Neural cell (in vitro differentiated cells): ENCODE measurements around the gene CALHM6. TPM values are rescaled to one million over a fixed set of nuclear protein-coding genes. Genes with fewer than 3 reads are reported as not detected.

Experiments used
- H2AFZ ChIP-seq: fragments of 200-600, 300-800 bp; sonication (generic), shearing (Covaris generic); 2 replicates; pipeline ENCODE4 v1.6.0; 2014; ENCODE audit warnings: low read depth, mild to moderate bottlenecking, antibody characterized with exemption, low read length, moderate library complexity
- H3F3A ChIP-seq: fragments of 200-600 bp; shearing (Covaris generic); 2 replicates; pipeline ENCODE4 v1.6.1; 2016; ENCODE audit warnings: mild to moderate bottlenecking, moderate library complexity, mixed read lengths, antibody characterized with exemption, low read length; ENCODE audit not compliant: insufficient read depth, poor library complexity, severe bottlenecking
- H3K27ac ChIP-seq: fragments of 200-600, 300-800 bp; sonication (generic), shearing (Covaris generic); 2 replicates; pipeline ENCODE4 v1.5.1; 2014; ENCODE audit warnings: mild to moderate bottlenecking, low read length, moderate library complexity
- H3K27me3 ChIP-seq: fragments of 300-800, 200-600 bp; sonication (generic), shearing (Covaris generic); 2 replicates; pipeline ENCODE4 v1.6.0; 2014; ENCODE audit warnings: mild to moderate bottlenecking, low read depth, low read length, moderate library complexity; ENCODE audit not compliant: insufficient read depth
- H3K36me3 ChIP-seq: fragments of 300-800, 200-600 bp; sonication (generic), shearing (Covaris generic); 2 replicates; pipeline ENCODE4 v1.5.1; 2014; ENCODE audit warnings: mild to moderate bottlenecking, antibody characterized with exemption, low read length, moderate library complexity; ENCODE audit not compliant: insufficient read depth
- H3K4me2 ChIP-seq: fragments of 300-800, 200-600 bp; sonication (generic), shearing (Covaris generic); 2 replicates; pipeline ENCODE4 v1.6.0; 2014; ENCODE audit warnings: mild to moderate bottlenecking, low read length
- H3K4me3 ChIP-seq: fragments of 300-800, 200-600 bp; sonication (generic), shearing (Covaris generic); 2 replicates; pipeline ENCODE4 v1.5.1; 2014; ENCODE audit warnings: mild to moderate bottlenecking, low read length, moderate library complexity
- H3K79me2 ChIP-seq: fragments of 200-600 bp; shearing (Covaris generic); replicated peaks from 2 replicates; pipeline ENCODE4 v1.6.0; 2014; ENCODE audit warnings: mild to moderate bottlenecking, low read length, moderate library complexity; ENCODE audit not compliant: insufficient read depth
- H3K9ac ChIP-seq: fragments of 300-800, 200-600 bp; sonication (generic), shearing (Covaris generic); 2 replicates; pipeline ENCODE4 v1.6.1; 2016; ENCODE audit warnings: mild to moderate bottlenecking, low read length, mixed read lengths
- H3K9me2 ChIP-seq: fragments of 200-600 bp; shearing (Covaris generic); 2 replicates; pipeline ENCODE4 v1.6.1; 2016; ENCODE audit warnings: mild to moderate bottlenecking, low read length, mixed read lengths; ENCODE audit not compliant: insufficient read depth
- H3K9me3 ChIP-seq: fragments of 200-600, 300-800 bp; sonication (generic), shearing (Covaris generic); 2 replicates; pipeline ENCODE4 v1.6.1; 2016; ENCODE audit warnings: mild to moderate bottlenecking, mixed run types, low read length, moderate library complexity, mixed read lengths
- H4K20me1 ChIP-seq: fragments of 200-600 bp; shearing (Covaris generic); 2 replicates; pipeline ENCODE4 v1.6.1; 2016; ENCODE audit warnings: mild to moderate bottlenecking, mixed run types; ENCODE audit not compliant: insufficient read depth
- EP300 ChIP-seq: fragments of 450-650 bp; conservative IDR thresholded peaks from 2 replicates; pipeline ENCODE4 v1.6.1; 2014; ENCODE audit warnings: antibody characterized with exemption, mild to moderate bottlenecking, moderate library complexity; ENCODE audit not compliant: poor library complexity, severe bottlenecking
- EZH2 ChIP-seq: fragments of 200-600, 300-800 bp; shearing (Covaris generic), sonication (generic); IDR thresholded peaks from 2 replicates; pipeline ENCODE4 v1.6.1; 2014; ENCODE audit warnings: antibody characterized with exemption, low read length, borderline replicate concordance, mild to moderate bottlenecking; ENCODE audit not compliant: insufficient read depth, poor library complexity, severe bottlenecking
- MXI1 ChIP-seq: fragments of 450-650 bp; conservative IDR thresholded peaks from 2 replicates; pipeline ENCODE4 v1.6.1; 2014; ENCODE audit warnings: antibody characterized with exemption, mild to moderate bottlenecking; ENCODE audit not compliant: poor library complexity, severe bottlenecking
- POLR2AphosphoS5 ChIP-seq: IDR thresholded peaks from 2 replicates; pipeline ENCODE4 v1.6.1; 2012
- RAD21 ChIP-seq: fragments of 450-650 bp; conservative IDR thresholded peaks from 2 replicates; pipeline ENCODE4 v1.6.1; 2014; ENCODE audit warnings: antibody characterized with exemption, mild to moderate bottlenecking, moderate library complexity
- REST ChIP-seq: IDR thresholded peaks from 2 replicates; pipeline ENCODE4 v1.6.1; 2012; ENCODE audit warnings: borderline replicate concordance
- SMC3 ChIP-seq: fragments of 450-650 bp; conservative IDR thresholded peaks from 2 replicates; pipeline ENCODE4 v1.6.1; 2014; ENCODE audit warnings: antibody characterized with exemption, mild to moderate bottlenecking, moderate library complexity; ENCODE audit not compliant: poor library complexity
- TAF1 ChIP-seq: IDR thresholded peaks from 2 replicates; pipeline ENCODE4 v1.6.1; 2012; ENCODE audit warnings: low read depth
- polyA plus RNA-seq: library from polyadenylated mRNA; depleted of rRNA; stranded (reverse); fragments of >200 nt; gene quantifications from 2 replicates; pipeline ENCODE4 v1.2.3, GENCODE V29; 2014
- TF ChIP-seq, protein P1 (sequence below): fragments of 450-650 bp; IDR thresholded peaks from 2 replicates; pipeline ENCODE4 v1.5.1; 2014; ENCODE audit warnings: antibody characterized with exemption, mild to moderate bottlenecking, moderate library complexity; ENCODE audit not compliant: poor library complexity, severe bottlenecking

The CALHM6 gene
- polyA plus RNA-seq, 1 donor from 2014 or later = 12.0 TPM

- no peaks in the 10 kb centered on the region for H4K20me1 ChIP-seq
- H3K4me3 ChIP-seq = no peak overlapping the region
- no peaks in the 10 kb centered on the region for H3K36me3 ChIP-seq
- no peak overlapping the region for H3K9ac ChIP-seq
- H3K79me2 ChIP-seq = no peaks in the 10 kb centered on the region
- H3K9me3 ChIP-seq = no peaks in the 10 kb centered on the region
- no peaks in the 10 kb centered on the region for H3F3A ChIP-seq
- H2AFZ ChIP-seq = no peak overlapping the region
- no peak overlapping the region for H3K27ac ChIP-seq
- peaks cover 15% of the 10 kb centered on the region for H3K27me3 ChIP-seq
- H3K4me2 ChIP-seq = no peak overlapping the region
- H3K9me2 ChIP-seq = no peaks in the 10 kb centered on the region
- TF ChIP-seq EZH2 (no peak), SMC3 (no peak), EP300 (no peak), POLR2AphosphoS5 (no peak)
These were observed 1.2 kb upstream of the CALHM6 start for GRCh38 chr6:116459927-116460326.

- H3K4me2 ChIP-seq = peak overlapping the region; percentile 1
- peak overlapping the region; percentile 70 for H3K4me3 ChIP-seq
- H3K9me3 ChIP-seq = no peaks in the 10 kb centered on the region
- no peaks in the 10 kb centered on the region for H4K20me1 ChIP-seq
- peaks cover 15% of the 10 kb centered on the region for H3K27me3 ChIP-seq
- H3K9me2 ChIP-seq = no peaks in the 10 kb centered on the region
- H3K36me3 ChIP-seq = no peaks in the 10 kb centered on the region
- TF ChIP-seq POLR2AphosphoS5 (peak; percentile 7), MXI1 (peak; percentile 85), EZH2 (no peak), EP300 (peak; percentile 27)
- TF ChIP-seq, protein P1, sequence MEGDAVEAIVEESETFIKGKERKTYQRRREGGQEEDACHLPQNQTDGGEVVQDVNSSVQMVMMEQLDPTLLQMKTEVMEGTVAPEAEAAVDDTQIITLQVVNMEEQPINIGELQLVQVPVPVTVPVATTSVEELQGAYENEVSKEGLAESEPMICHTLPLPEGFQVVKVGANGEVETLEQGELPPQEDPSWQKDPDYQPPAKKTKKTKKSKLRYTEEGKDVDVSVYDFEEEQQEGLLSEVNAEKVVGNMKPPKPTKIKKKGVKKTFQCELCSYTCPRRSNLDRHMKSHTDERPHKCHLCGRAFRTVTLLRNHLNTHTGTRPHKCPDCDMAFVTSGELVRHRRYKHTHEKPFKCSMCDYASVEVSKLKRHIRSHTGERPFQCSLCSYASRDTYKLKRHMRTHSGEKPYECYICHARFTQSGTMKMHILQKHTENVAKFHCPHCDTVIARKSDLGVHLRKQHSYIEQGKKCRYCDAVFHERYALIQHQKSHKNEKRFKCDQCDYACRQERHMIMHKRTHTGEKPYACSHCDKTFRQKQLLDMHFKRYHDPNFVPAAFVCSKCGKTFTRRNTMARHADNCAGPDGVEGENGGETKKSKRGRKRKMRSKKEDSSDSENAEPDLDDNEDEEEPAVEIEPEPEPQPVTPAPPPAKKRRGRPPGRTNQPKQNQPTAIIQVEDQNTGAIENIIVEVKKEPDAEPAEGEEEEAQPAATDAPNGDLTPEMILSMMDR = peak; percentile 57
- H3K79me2 ChIP-seq = no peaks in the 10 kb centered on the region
- H3K27ac ChIP-seq = no peak overlapping the region
- no peaks in the 10 kb centered on the region for H3F3A ChIP-seq
- H3K9ac ChIP-seq = peak overlapping the region; percentile 61
- peak overlapping the region; percentile 40 for H2AFZ ChIP-seq
These were observed 1.0 kb downstream of the CALHM6 start for GRCh38 chr6:116461932-116462885.

GRCh38 chr6:116463301-116463700 lies 2.1 kb downstream of the CALHM6 start:
- Histone ChIP-seq H3K4me2 (no peak overlapping the region), H3K36me3 (no peaks in the 10 kb centered on the region), H3K27me3 (peaks cover 15% of the 10 kb centered on the region), H3K9me3 (no peaks in the 10 kb centered on the region), H3K4me3 (no peak overlapping the region), H3F3A (no peaks in the 10 kb centered on the region), H3K9ac (no peak overlapping the region), H3K79me2 (no peaks in the 10 kb centered on the region), H2AFZ (no peak overlapping the region), H4K20me1 (no peaks in the 10 kb centered on the region), H3K9me2 (no peaks in the 10 kb centered on the region), H3K27ac (no peak overlapping the region)
- TF ChIP-seq RAD21 (no peak), EP300 (no peak), MXI1 (no peak), TAF1 (no peak), REST (no peak), EZH2 (no peak), SMC3 (no peak), POLR2AphosphoS5 (no peak)
- TF ChIP-seq, protein P1 = no peak
